GM10847 (cell line): ENCODE data around the gene KTI12.

ENCODE experiments used
- POLR2A ChIP-seq: IDR thresholded peaks from 2 replicates; pipeline ENCODE4 v1.6.1; 2011; ENCODE audit not compliant: insufficient read length; ENCODE audit errors: extremely low read depth

The KTI12 gene

GRCh38 chr1:51998701-51999100 lies 34.9 kb downstream of the KTI12 start:
- no peak for TF ChIP-seq POLR2A

GRCh38 chr1:51997974-51998382 lies 35.6 kb downstream of the KTI12 start:
- TF ChIP-seq POLR2A, result no peak

GRCh38 chr1:51990478-51990965 lies 43.1 kb downstream of the KTI12 start, which contains the start of gene RAB3B:
RAB3B (minus strand) TSS chr1:51990700; CDS start chr1:51977117, 13,583 bp downstream.
- no peak for TF ChIP-seq POLR2A

GRCh38 chr1:51989582-51990477 lies 43.8 kb downstream of the KTI12 start:
- TF ChIP-seq POLR2A, result no peak

- TF ChIP-seq POLR2A, result no peak
Observed at GRCh38 chr1:51988254-51988653, 45.4 kb downstream of the KTI12 start.

- TF ChIP-seq POLR2A, result no peak
Observed at GRCh38 chr1:51986718-51987117, 46.9 kb downstream of the KTI12 start.

GRCh38 chr1:51982161-51982560 lies 51.4 kb downstream of the KTI12 start:
- no peak for TF ChIP-seq POLR2A
